Activated naive CD4-positive, alpha-beta T cell treated with anti-CD3 and anti-CD28 coated beads, Interleukin-2, amount 10 ng/mL, durations not matched to agents 7 days and 5 days (primary cell): Measurements from ENCODE around the gene DST.

Experiments
- CTCF ChIA-PET: fragments of 350-600 bp; sonication (Branson Sonifier 250); formaldehyde crosslinking; loops from one replicate; lab custom pipeline; 2021; ENCODE audit warnings: antibody characterized with exemption; lab: Charles Lee
- DNase-seq: peaks from one replicate; pipeline ENCODE4 v3.0.0-alpha.2; 2020
- H3K27ac Mint-ChIP-seq: one replicate; pipeline ENCODE4 v1.8.0; 2021; ENCODE audit warnings: mild to moderate bottlenecking, moderate library complexity, mixed read lengths
- H3K27me3 Mint-ChIP-seq: one replicate; pipeline ENCODE4 v1.8.0; 2021; ENCODE audit warnings: mild to moderate bottlenecking, mixed read lengths
- H3K36me3 Mint-ChIP-seq: one replicate; pipeline ENCODE4 v1.8.0; 2021; ENCODE audit warnings: mixed read lengths
- H3K4me1 Mint-ChIP-seq: one replicate; pipeline ENCODE4 v1.8.0; 2021; ENCODE audit warnings: mixed read lengths
- H3K4me3 Mint-ChIP-seq: one replicate; pipeline ENCODE4 v1.8.0; 2021; ENCODE audit warnings: mild to moderate bottlenecking, moderate library complexity, mixed read lengths
- H3K9me3 Mint-ChIP-seq: one replicate; pipeline ENCODE4 v1.8.0; 2021; ENCODE audit warnings: mixed read lengths

Gene DST

DNA sequence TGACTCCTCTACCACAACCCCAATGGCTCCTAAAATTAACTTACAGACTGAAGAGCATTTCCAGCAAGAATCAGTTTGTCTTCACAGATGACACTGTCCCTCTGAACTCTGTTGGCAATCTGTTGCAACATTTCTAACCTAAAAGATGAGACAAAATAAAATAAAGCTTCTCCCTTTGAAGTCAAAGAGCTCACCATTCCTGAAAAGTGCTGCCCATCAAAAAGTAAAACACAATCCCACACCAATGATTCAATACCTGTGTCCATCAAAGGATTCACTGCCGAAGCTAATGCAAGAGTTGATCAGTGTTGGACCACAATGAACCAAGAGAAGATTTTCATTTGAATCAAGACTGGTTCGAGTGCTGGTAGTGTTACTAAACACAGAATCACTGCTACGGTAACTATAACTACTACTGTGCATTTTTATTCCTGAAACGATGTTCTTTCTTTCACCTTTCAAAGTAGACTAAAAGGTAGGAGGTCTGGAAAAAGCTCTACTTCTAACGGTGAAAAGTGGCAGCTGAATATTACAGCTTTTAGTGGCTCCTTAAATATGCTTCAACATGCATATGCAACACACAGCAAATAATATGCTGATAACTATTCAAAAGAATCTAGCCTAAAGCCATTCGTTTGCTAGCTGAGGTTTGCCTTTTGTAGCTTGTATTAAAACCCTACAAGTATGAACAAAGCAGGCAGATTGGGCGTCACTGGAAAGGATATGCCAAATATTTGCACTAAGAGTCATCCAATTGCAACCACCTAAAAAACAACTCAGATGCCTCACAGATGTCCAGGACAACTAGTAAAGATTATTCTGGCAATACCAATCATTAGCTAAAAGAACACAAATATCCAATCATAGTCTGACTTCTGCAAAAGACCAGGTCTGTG, at the start of gene DST:
TSS of gene DST (minus strand) at position 524 of the 896 bp plus-strand sequence.
- Mint-ChIP-seq H3K27ac (no peak within 1 kb of the TSS), H3K9me3 (no peaks in the 10 kb centered on the region), H3K4me3 (no peak within 1 kb of the TSS), H3K4me1 (no peaks in the 10 kb centered on the region), H3K36me3 (no peaks in the 10 kb centered on the region), H3K27me3 (no peaks in the 10 kb centered on the region)
- no peak for DNase-seq
- CTCF ChIA-PET: interaction anchor here (0.6 to 1.0 kb wide), 2 partner anchors 47 to 190 kb away, joined by 3 read pairs; no protein-coding TSS in a partner anchor

DNA sequence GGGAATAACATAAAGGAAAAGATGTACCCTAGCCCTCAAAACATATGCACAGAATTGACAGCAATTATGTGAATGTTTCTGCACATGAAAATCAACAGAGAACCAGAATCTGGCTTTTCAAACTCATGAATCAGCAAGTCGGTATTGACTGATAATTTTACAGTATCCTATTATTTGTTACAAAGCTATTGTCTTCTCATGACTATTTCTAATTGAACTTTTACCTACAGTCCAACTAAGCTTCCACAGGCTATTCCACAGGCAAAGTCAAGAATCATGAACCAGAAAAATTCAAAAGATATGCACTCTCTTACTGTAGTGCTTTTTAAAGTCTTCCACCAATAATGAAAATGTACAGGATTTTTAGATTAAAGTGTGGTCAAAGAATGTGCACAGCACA, 49.1 kb upstream of the DST start:
- CTCF ChIA-PET: no interaction called here
- no peaks in the 10 kb centered on the region for H3K4me1 Mint-ChIP-seq
- DNase-seq: no peak
- no peaks in the 10 kb centered on the region for H3K36me3 Mint-ChIP-seq
- peaks cover 7% of the 10 kb centered on the region for H3K27me3 Mint-ChIP-seq
- H3K9me3 Mint-ChIP-seq: no peaks in the 10 kb centered on the region
- no peak overlapping the region for H3K27ac Mint-ChIP-seq
- H3K4me3 Mint-ChIP-seq: no peak overlapping the region

DNA sequence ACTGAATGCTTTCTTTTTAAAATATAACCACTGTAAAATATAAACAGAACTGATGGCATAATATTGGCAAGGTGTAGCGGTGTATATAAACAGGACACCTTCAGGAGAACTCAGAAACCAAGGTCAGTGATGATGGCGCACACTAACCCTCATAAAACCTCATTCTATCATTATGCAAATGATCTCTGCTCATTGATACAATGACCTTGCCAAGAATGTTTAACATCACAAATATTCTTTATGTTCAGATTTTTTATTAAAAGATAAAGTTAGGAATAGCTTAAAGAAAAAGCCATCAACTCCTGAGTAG, 48.6 kb upstream of the DST start:
- H3K9me3 Mint-ChIP-seq: no peaks in the 10 kb centered on the region
- no peaks in the 10 kb centered on the region for H3K36me3 Mint-ChIP-seq
- no peak overlapping the region for H3K4me3 Mint-ChIP-seq
- CTCF ChIA-PET: interaction anchor here (2.2 kb wide), 1 partner anchor 8 kb away, joined by 10 read pairs; no protein-coding TSS in a partner anchor
- H3K27me3 Mint-ChIP-seq: peaks cover 7% of the 10 kb centered on the region
- no peak overlapping the region for H3K27ac Mint-ChIP-seq
- DNase-seq: no peak
- H3K4me1 Mint-ChIP-seq: no peaks in the 10 kb centered on the region

DNA sequence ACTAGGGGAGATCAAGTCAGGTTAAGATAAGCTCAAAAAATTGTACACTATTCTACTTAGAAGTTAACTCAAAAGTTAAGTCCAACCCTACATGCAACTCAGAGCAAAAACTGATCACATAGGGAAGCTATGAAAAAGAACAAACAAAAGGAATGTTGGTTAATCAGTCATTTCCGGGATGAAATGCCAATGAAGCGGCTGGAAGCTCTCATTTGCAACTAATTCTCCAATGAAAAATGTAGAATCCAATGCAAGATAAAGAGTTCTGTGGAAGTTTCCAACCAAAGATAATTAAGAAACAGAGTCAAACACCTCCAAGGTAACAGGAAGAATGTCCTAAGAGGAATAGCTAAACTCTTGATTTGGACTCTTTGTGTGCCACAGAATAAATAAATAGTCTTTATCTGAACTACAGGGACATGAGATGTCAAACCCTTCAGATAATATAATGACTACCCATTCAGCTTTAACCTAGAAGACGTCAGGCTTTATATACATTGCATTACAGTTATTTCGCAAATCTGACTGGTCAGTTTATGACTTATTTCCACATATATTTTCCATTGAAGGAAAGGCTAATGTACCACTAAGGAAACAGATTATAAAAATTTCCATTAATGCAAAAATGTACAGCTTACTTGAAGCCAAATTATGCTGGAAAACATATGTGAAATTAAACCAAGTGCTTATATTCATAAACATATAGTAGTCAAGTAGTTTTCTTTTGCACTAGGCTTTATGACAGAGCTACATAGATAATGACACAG, 48.0 kb upstream of the DST start:
- Mint-ChIP-seq H3K27ac (no peak overlapping the region), H3K27me3 (peaks cover 7% of the 10 kb centered on the region), H3K36me3 (no peaks in the 10 kb centered on the region), H3K4me3 (no peak overlapping the region), H3K4me1 (no peaks in the 10 kb centered on the region), H3K9me3 (no peaks in the 10 kb centered on the region)
- DNase-seq: no peak
- CTCF ChIA-PET: interaction anchor here (2.2 kb wide), 1 partner anchor 9 kb away, joined by 10 read pairs; no protein-coding TSS in a partner anchor

DNA sequence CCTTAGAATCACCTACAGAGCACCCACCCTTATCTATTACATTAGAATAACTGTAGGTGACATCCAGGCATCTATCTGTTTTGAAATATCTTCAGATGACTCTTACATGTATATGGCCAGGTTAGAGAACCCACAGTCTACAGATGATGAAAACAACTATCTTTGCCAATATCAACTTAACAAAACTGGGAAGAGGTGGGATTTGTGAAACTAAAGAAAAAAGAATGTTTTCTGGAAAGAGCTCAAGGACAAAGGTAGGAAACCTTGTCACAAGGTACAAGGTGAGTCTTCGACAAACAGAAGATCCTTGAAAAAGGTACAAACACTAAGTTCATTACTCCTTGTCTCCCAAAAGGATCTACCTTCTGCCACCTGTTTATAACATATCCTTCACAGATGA, 47.0 kb upstream of the DST start:
- H3K36me3 Mint-ChIP-seq: no peaks in the 10 kb centered on the region
- peaks cover 7% of the 10 kb centered on the region for H3K27me3 Mint-ChIP-seq
- H3K4me3 Mint-ChIP-seq: no peak overlapping the region
- no peak overlapping the region for H3K27ac Mint-ChIP-seq
- no peaks in the 10 kb centered on the region for H3K4me1 Mint-ChIP-seq
- no peaks in the 10 kb centered on the region for H3K9me3 Mint-ChIP-seq
- CTCF ChIA-PET: interaction anchor here (2.2 kb wide), 1 partner anchor 10 kb away, joined by 10 read pairs; no protein-coding TSS in a partner anchor
- no peak for DNase-seq

DNA sequence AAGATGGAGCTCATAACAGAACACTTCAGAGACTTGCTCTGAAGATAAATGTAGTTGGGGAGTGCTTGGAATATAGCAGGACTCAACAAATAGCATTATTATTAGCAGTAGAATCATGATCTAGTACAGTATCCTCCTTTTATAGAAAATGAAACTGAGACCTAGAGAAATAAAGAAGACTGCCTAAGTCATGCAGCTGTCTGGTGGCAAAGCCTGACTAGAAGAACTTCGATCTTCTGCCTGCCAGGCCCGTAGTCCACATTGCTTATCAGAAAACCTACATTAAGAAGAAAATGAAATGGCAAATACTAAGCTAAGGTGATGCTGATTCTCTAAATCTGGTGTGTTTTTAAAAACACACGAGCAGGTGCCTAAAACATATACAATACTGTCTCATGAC, 46.4 kb upstream of the DST start:
- H3K9me3 Mint-ChIP-seq: no peaks in the 10 kb centered on the region
- no peak overlapping the region for H3K4me3 Mint-ChIP-seq
- H3K27ac Mint-ChIP-seq: no peak overlapping the region
- CTCF ChIA-PET: interaction anchor here (2.2 kb wide), 1 partner anchor 10 kb away, joined by 10 read pairs; no protein-coding TSS in a partner anchor
- H3K4me1 Mint-ChIP-seq: no peaks in the 10 kb centered on the region
- no peaks in the 10 kb centered on the region for H3K36me3 Mint-ChIP-seq
- no peak for DNase-seq
- H3K27me3 Mint-ChIP-seq: peaks cover 7% of the 10 kb centered on the region

DNA sequence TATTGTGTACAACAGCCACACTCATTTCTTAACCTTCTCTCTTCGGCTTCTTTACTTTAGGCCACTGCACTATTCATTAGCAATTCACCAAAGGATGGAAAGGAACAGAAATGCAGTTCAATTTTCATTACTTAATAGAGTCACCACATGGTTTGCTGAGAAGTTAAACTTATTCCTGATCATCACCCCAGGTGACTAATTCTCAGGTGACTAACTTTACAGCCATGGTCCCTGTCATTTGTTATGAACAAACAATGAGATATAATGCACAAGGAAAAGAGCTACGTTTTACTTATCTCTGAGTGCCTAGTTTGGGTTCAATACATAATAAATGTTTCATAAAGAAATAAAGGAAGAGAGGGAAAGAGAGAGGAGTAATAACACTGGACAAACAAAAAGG, 45.8 kb upstream of the DST start:
- no peak overlapping the region for H3K4me3 Mint-ChIP-seq

DNA sequence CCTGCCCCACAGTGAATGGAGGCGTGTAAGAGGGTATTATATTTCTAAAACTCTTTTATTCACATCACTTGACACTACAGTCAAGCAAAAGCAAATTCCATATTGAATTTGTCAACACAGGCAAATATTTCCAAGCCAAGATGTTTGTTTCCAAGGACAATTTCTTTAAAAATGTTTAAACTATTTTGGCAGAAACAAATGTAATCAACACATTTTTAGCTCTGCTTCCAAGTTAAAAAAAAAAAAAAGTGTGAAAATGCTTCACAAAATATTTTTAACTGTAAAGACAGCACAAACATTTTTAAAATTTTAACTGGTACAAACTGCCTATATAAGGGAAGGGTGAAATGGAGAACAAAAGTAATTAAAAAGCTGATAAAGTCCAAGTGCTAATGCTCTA, 44.9 kb upstream of the DST start:
- CTCF ChIA-PET: no interaction called here
- no peaks in the 10 kb centered on the region for H3K9me3 Mint-ChIP-seq
- no peak overlapping the region for H3K27ac Mint-ChIP-seq
- no peaks in the 10 kb centered on the region for H3K4me1 Mint-ChIP-seq
- no peaks in the 10 kb centered on the region for H3K27me3 Mint-ChIP-seq
- H3K4me3 Mint-ChIP-seq: no peak overlapping the region
- H3K36me3 Mint-ChIP-seq: no peaks in the 10 kb centered on the region
- no peak for DNase-seq

More for the DNA sequence above, 45.8 kb upstream of the DST start:
- CTCF ChIA-PET: no interaction called here
- no peaks in the 10 kb centered on the region for H3K36me3 Mint-ChIP-seq
- no peak overlapping the region for H3K27ac Mint-ChIP-seq
- peaks cover 7% of the 10 kb centered on the region for H3K27me3 Mint-ChIP-seq
- DNase-seq: no peak
- H3K4me1 Mint-ChIP-seq: no peaks in the 10 kb centered on the region
- no peaks in the 10 kb centered on the region for H3K9me3 Mint-ChIP-seq

DNA sequence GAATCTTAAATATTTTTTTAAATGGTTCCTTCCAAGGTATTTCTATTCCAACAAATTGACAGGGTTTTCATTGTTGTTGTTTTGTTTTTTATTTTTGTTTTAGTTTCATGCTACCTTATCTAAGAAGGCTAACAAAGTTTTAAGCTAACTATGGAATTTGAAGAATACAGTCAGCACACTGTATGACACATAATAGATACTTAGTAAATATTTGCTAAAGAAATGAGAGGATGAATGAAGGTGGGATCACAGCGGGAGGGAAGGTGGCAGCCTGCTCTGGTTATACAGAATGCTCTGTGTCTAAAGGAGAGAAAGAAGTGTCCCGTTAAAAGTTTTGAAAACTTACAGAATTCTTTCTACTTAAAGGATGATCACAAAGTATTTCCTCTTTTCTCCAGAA, 43.7 kb upstream of the DST start:
- H3K27ac Mint-ChIP-seq: no peak overlapping the region
- no peaks in the 10 kb centered on the region for H3K9me3 Mint-ChIP-seq
- no peaks in the 10 kb centered on the region for H3K4me1 Mint-ChIP-seq
- H3K4me3 Mint-ChIP-seq: no peak overlapping the region
- no peaks in the 10 kb centered on the region for H3K36me3 Mint-ChIP-seq
- no peaks in the 10 kb centered on the region for H3K27me3 Mint-ChIP-seq
- DNase-seq: no peak
- CTCF ChIA-PET: no interaction called here

DNA sequence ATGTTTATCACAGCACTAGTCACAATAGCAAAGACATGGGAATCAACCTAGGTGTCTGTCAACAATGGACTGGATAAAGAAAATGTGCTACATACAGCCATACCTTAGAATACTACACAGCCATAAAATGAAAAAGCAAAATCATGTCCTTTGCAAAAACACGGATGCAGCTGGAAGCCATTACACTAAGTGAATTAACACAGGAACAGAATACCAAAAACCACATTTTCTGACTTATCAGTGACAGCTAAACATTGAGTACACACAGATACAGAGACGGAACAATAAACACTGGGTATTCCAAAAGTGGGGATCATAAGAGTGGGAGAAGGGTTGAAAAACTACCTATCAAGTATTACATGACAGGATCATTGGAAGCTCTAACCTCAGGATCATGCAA, 43.3 kb upstream of the DST start:
- Mint-ChIP-seq H3K27me3 (no peaks in the 10 kb centered on the region), H3K4me1 (no peaks in the 10 kb centered on the region), H3K27ac (no peak overlapping the region), H3K9me3 (no peaks in the 10 kb centered on the region), H3K4me3 (no peak overlapping the region), H3K36me3 (no peaks in the 10 kb centered on the region)
- CTCF ChIA-PET: no interaction called here
- no peak for DNase-seq

DNA sequence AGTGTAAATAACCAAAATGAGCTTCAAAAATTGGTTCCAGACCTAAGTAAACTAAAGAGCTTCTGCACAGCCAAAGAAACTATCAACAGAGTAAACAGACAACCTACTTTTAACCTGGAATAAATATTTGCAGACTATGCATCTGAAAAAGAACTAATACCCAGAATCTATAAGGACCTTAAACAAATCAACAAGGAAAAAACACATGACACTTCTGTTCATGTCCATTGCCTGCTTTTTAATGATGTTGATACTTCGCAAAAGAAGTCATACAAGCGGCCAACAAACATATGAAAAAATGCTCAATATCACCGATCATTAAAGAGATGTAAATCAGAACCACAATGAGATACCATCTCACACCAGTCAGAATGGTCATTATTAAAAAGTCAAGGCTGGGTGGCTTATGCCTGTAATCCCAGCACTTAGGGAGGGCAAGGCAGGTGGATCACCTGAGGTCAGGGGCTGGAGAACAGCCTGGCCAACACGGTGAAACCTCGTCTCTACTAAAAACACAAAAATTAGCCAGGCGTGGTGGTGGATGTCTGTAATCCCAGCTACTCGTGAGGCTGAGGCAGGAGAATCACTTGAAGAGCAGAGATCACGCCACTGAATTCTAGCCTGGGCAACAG, 42.5 kb upstream of the DST start:
- Mint-ChIP-seq H3K4me3 (no peak overlapping the region), H3K9me3 (no peaks in the 10 kb centered on the region), H3K36me3 (no peaks in the 10 kb centered on the region), H3K27me3 (no peaks in the 10 kb centered on the region), H3K27ac (no peak overlapping the region), H3K4me1 (no peaks in the 10 kb centered on the region)
- DNase-seq: no peak
- CTCF ChIA-PET: no interaction called here

DNA sequence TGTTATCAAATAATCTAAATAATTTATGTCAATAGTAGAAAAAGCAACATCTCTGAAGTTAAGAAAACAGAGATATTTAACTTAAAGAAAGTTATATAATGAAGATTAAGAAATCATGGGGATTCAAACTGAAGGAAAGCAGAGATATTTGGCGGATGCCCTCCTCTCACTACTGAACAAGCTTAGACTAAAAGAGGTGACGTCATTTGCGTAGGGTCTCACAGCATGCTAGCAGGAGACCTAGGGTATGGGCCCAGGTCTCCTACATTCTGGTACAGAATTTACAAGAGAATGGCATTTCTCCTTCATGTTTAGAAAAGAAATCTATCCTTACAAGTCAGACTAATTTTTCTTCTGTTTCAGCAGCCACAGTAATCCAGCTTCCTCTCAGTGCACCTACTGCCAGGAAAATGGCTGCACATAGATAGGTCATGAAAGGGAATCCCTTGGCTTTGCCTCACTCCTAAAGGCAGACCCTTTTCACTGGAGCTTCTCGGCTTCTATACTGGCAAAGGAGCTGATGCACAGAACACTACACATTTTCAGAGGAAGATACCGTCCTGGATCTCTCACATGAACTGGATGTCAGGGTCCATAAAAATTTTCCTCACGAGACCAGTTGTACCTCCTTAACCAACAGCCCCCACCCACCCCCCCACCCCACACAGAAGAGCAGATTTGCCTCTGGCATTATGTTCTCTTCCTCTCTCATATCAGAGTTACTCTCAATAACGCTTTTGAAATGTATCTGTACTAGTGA, 41.8 kb upstream of the DST start:
- no peaks in the 10 kb centered on the region for H3K9me3 Mint-ChIP-seq
- CTCF ChIA-PET: interaction anchor here (1.2 kb wide), 1 partner anchor 90 kb away, joined by 3 read pairs; no protein-coding TSS in a partner anchor
- no peaks in the 10 kb centered on the region for H3K36me3 Mint-ChIP-seq
- no peaks in the 10 kb centered on the region for H3K4me1 Mint-ChIP-seq
- H3K27ac Mint-ChIP-seq: no peak overlapping the region
- H3K27me3 Mint-ChIP-seq: no peaks in the 10 kb centered on the region
- H3K4me3 Mint-ChIP-seq: no peak overlapping the region
- DNase-seq: no peak

DNA sequence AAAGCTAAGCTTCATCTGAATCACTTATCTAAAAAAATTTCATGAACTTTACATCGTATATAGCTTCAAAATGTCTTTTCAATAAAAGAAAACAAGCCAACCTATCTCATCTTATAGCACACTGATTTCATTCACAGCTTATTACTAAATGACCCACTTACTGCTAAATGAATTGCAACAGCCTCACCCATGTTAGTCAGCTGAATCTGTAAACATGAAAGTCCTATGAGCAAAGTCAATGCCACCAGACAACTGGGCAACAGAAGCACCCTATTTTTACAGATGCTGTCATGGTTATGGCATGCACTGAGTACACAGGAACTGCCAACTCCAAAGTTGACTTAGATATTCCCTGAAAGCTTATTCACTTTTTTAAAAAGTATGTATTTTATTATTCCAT, 41.2 kb upstream of the DST start:
- CTCF ChIA-PET: interaction anchor here (1.2 kb wide), 1 partner anchor 89 kb away, joined by 3 read pairs; no protein-coding TSS in a partner anchor
- no peaks in the 10 kb centered on the region for H3K36me3 Mint-ChIP-seq
- H3K4me1 Mint-ChIP-seq: no peaks in the 10 kb centered on the region
- DNase-seq: no peak
- H3K4me3 Mint-ChIP-seq: no peak overlapping the region
- no peak overlapping the region for H3K27ac Mint-ChIP-seq
- H3K9me3 Mint-ChIP-seq: no peaks in the 10 kb centered on the region
- H3K27me3 Mint-ChIP-seq: no peaks in the 10 kb centered on the region

DNA sequence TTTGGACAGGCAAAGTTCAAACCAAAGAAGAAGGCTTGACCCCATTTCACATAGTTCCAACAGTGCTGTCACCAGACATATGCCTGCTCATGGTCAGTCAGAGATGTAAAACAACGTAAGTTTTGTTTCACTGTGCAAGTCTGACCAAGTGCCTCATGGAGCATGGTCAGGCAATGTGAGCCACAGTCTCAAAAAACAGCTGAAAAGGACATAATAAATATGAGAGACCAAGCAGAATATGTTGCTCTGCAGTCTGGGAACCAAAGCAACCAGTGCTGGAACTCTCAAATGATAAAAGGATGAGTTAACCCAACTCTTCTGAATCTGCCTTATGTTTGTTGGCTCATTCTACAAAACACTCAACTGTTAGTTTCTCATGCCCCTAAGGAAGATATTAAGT, 39.9 kb upstream of the DST start:
- no peak for DNase-seq
- no peaks in the 10 kb centered on the region for H3K4me1 Mint-ChIP-seq
- no peaks in the 10 kb centered on the region for H3K9me3 Mint-ChIP-seq
- CTCF ChIA-PET: no interaction called here
- no peaks in the 10 kb centered on the region for H3K36me3 Mint-ChIP-seq
- H3K27ac Mint-ChIP-seq: no peak overlapping the region
- H3K27me3 Mint-ChIP-seq: no peaks in the 10 kb centered on the region
- H3K4me3 Mint-ChIP-seq: no peak overlapping the region
